Fibroblast of lung (primary cell): Measurements from ENCODE around the gene OTOG. TPM values are rescaled to one million over a fixed set of nuclear protein-coding genes. Genes with fewer than 3 reads are reported as not detected.

Experiments used
- DNase-seq, 2 donors: peaks; one replicate each; pipeline versions ENCODE4 v3.0.0 to v3.0.0-alpha.2; 2010; ENCODE audit warnings: low read depth in 2 of 2
- H2AFZ ChIP-seq: 2 replicates; pipeline ENCODE4 v1.5.1; 2012; ENCODE audit warnings: low read length, control low read depth, inconsistent platforms
- H3K27ac ChIP-seq: 2 replicates; pipeline ENCODE4 v1.5.1; 2011; ENCODE audit warnings: low read length, control low read depth; ENCODE audit not compliant: insufficient read depth
- H3K27me3 ChIP-seq: 2 replicates; pipeline ENCODE4 v1.5.1; 2011; ENCODE audit warnings: mild to moderate bottlenecking, low read length; ENCODE audit not compliant: control insufficient read depth, insufficient read depth
- H3K36me3 ChIP-seq: 2 replicates; pipeline ENCODE4 v1.5.1; 2011; ENCODE audit warnings: low read length; ENCODE audit not compliant: control insufficient read depth, insufficient read depth
- H3K4me1 ChIP-seq: 2 replicates; pipeline ENCODE4 v1.5.1; 2011; ENCODE audit warnings: low read length; ENCODE audit not compliant: control insufficient read depth, insufficient read depth; ENCODE audit errors: extremely low read depth
- H3K4me2 ChIP-seq: 2 replicates; pipeline ENCODE4 v1.5.1; 2011; ENCODE audit warnings: low read length, control low read depth; ENCODE audit not compliant: insufficient read depth; ENCODE audit errors: extremely low read depth
- H3K4me3 ChIP-seq, 4 experiments: fragments of 200-600 bp in 1 of 4; sonication (generic) in 1 of 4; replicated peaks in 1 of 4; 2 replicates each; pipeline ENCODE4 v1.5.1; 2011 to 2016; ENCODE audit warnings: low read length in 4 of 4, low read depth in 3 of 4, mild to moderate bottlenecking in 3 of 4, control low read depth in 2 of 4, inconsistent platforms in 1 of 4, mixed read lengths in 1 of 4; ENCODE audit not compliant: insufficient read depth in 1 of 4; ENCODE audit errors: control extremely low read depth in 1 of 4
- H3K79me2 ChIP-seq: 2 replicates; pipeline ENCODE4 v1.5.1; 2012; ENCODE audit warnings: mild to moderate bottlenecking, low read length, inconsistent platforms; ENCODE audit not compliant: control insufficient read depth, insufficient read depth
- H3K9ac ChIP-seq: 2 replicates; pipeline ENCODE4 v1.5.1; 2011; ENCODE audit warnings: mild to moderate bottlenecking, low read length, control low read depth; ENCODE audit not compliant: insufficient read depth
- H3K9me3 ChIP-seq: 2 replicates; pipeline ENCODE4 v1.5.1; 2012; ENCODE audit warnings: low read depth, low read length; ENCODE audit not compliant: control insufficient read depth, insufficient read depth
- H4K20me1 ChIP-seq: 2 replicates; pipeline ENCODE4 v1.5.1; 2011; ENCODE audit warnings: low read length; ENCODE audit not compliant: control insufficient read depth, insufficient read depth; ENCODE audit errors: extremely low read depth
- CTCF ChIP-seq, 2 donors: IDR thresholded peaks in 1 of 2; conservative IDR thresholded peaks in 1 of 2; 1 replicate in 1 of 2; 2 replicates in 1 of 2; pipeline ENCODE4 v1.5.1; 2011 to 2012; ENCODE audit warnings: low read length in 2 of 2, control low read depth in 1 of 2, inconsistent platforms in 1 of 2, low read depth in 1 of 2, mild to moderate bottlenecking in 1 of 2
- EZH2 ChIP-seq: IDR thresholded peaks from 2 replicates; pipeline ENCODE4 v1.5.1; 2012; ENCODE audit warnings: low read length, control low read depth, mild to moderate bottlenecking; ENCODE audit errors: missing control alignments
- polyA plus RNA-seq, 2 donors: library from polyadenylated mRNA; depleted of rRNA in 1 of 2; stranded (reverse) in 1 of 2; unstranded in 1 of 2; fragments of >200 nt; gene quantifications; 2 replicates each; pipeline ENCODE4 v1.2.1, GENCODE V29; 2011 to 2012; ENCODE audit warnings: missing spikeins in 1 of 2
- total RNA-seq: library from RNA; depleted of rRNA; stranded (reverse); fragments of >200 nt; gene quantifications from 2 replicates; pipeline ENCODE4 v1.2.1, GENCODE V29; 2014

OTOG gene
- total and polyA plus RNA-seq, 2 donors (not counting 1 experiment from before 2014, with no cell fraction given), result not detected

- Histone ChIP-seq H3K4me1 (no peaks in the 10 kb centered on the region), H3K27ac (no peak overlapping the region), H4K20me1 (no peaks in the 10 kb centered on the region), H3K79me2 (no peaks in the 10 kb centered on the region), H3K4me2 (no peak overlapping the region), H3K9me3 (no peaks in the 10 kb centered on the region), H3K9ac (no peak overlapping the region), H3K27me3 (no peaks in the 10 kb centered on the region), H2AFZ (no peak overlapping the region), H3K36me3 (no peaks in the 10 kb centered on the region), H3K4me3 (no peak overlapping the region)
- TF ChIP-seq CTCF (conservative IDR thresholded peaks at IDR 0.05 in 1 of 2, IDR thresholded peaks at IDR 0.05 in 1 of 2; ENCODE audit: low read depth in 1 of 2, low read length in 2 of 2) (no peak), EZH2 (no peak)
- no peak for DNase-seq
Measured at GRCh38 chr11:17518366-17518765, 28.7 kb upstream of the OTOG start.

- Histone ChIP-seq H2AFZ (no peak overlapping the region), H3K9me3 (no peaks in the 10 kb centered on the region), H3K4me2 (no peak overlapping the region), H3K4me3 (no peak overlapping the region), H3K4me1 (no peaks in the 10 kb centered on the region), H3K9ac (no peak overlapping the region), H3K27ac (no peak overlapping the region), H3K79me2 (no peaks in the 10 kb centered on the region), H3K36me3 (no peaks in the 10 kb centered on the region), H4K20me1 (no peaks in the 10 kb centered on the region), H3K27me3 (no peaks in the 10 kb centered on the region)
- no peak for DNase-seq
- TF ChIP-seq EZH2 (no peak), CTCF (conservative IDR thresholded peaks at IDR 0.05 in 1 of 2, IDR thresholded peaks at IDR 0.05 in 1 of 2; ENCODE audit: low read depth in 1 of 2, low read length in 2 of 2) (no peak)
Measured at GRCh38 chr11:17519061-17519885, 27.8 kb upstream of the OTOG start.

GRCh38 chr11:17521106-17521900 is 25.8 kb upstream of the OTOG start:
- H3K4me3 ChIP-seq, result no peak overlapping the region
- H3K27me3 ChIP-seq, result no peaks in the 10 kb centered on the region
- no peak overlapping the region for H3K4me2 ChIP-seq
- H2AFZ ChIP-seq, result no peak overlapping the region
- H3K9ac ChIP-seq, result no peak overlapping the region
- no peak for DNase-seq
- no peak overlapping the region for H3K27ac ChIP-seq
- no peaks in the 10 kb centered on the region for H3K4me1 ChIP-seq
- no peaks in the 10 kb centered on the region for H3K79me2 ChIP-seq
- no peaks in the 10 kb centered on the region for H3K9me3 ChIP-seq
- TF ChIP-seq CTCF (conservative IDR thresholded peaks at IDR 0.05 in 1 of 2, IDR thresholded peaks at IDR 0.05 in 1 of 2; ENCODE audit: low read depth in 1 of 2, low read length in 2 of 2), result no peak
- no peak for TF ChIP-seq EZH2
- no peaks in the 10 kb centered on the region for H3K36me3 ChIP-seq
- H4K20me1 ChIP-seq, result no peaks in the 10 kb centered on the region
